GM12878 (cell line): Measurements from ENCODE around the gene OVOL1. TPM values are rescaled to one million over a fixed set of nuclear protein-coding genes. Genes with fewer than 3 reads are reported as not detected.
A peak's percentile ranks its signal among the peaks of the same experiment; 100 is the strongest.

Source experiments
- BRCA1 ChIP-seq: IDR thresholded peaks from 2 replicates; pipeline ENCODE4 v1.6.1; 2011; ENCODE audit warnings: low read depth, low read length, improper control_type of control experiment
- CBX3 ChIP-seq: fragments of 200-600 bp; sonication (generic); IDR thresholded peaks from 2 replicates; pipeline ENCODE4 v1.6.1; 2016; ENCODE audit warnings: low read depth, borderline replicate concordance
- CBX5 ChIP-seq: sonication (generic); IDR thresholded peaks from 2 replicates; pipeline ENCODE4 v1.6.1; 2016; ENCODE audit warnings: low read depth, moderate library complexity, mild to moderate bottlenecking, inconsistent platforms
- CREB1 ChIP-seq: IDR thresholded peaks from 2 replicates; pipeline ENCODE4 v1.6.1; 2012; ENCODE audit warnings: low read depth, mild to moderate bottlenecking, inconsistent platforms
- EP300 ChIP-seq, 2 experiments: fragments of 150-350 bp in 1 of 2; IDR thresholded peaks; 2 replicates each; pipeline ENCODE4 v1.6.1; 2011 to 2012; ENCODE audit warnings: low read depth in 2 of 2, low read length in 2 of 2, borderline replicate concordance in 1 of 2, improper control_type of control experiment in 1 of 2, inconsistent platforms in 1 of 2; ENCODE audit not compliant: control insufficient read depth in 1 of 2
- IRF4 ChIP-seq: IDR thresholded peaks from 2 replicates; pipeline ENCODE4 v1.6.1; 2011; ENCODE audit warnings: low read depth, low read length
- JUNB ChIP-seq: IDR thresholded peaks from 2 replicates; pipeline ENCODE4 v1.6.1; 2016; ENCODE audit warnings: antibody characterized with exemption, mild to moderate bottlenecking
- MTA2 ChIP-seq: fragments of 450-650 bp; IDR thresholded peaks from 2 replicates; pipeline ENCODE4 v1.6.1; 2016; ENCODE audit warnings: low read depth, mild to moderate bottlenecking, moderate library complexity
- PBX3 ChIP-seq: IDR thresholded peaks from 2 replicates; pipeline ENCODE4 v1.6.1; 2011; ENCODE audit warnings: mild to moderate bottlenecking, low read depth, low read length, moderate library complexity; ENCODE audit not compliant: insufficient replicate concordance
- POU2F2 ChIP-seq: IDR thresholded peaks from 3 replicates; pipeline ENCODE4 v1.6.1; 2011; ENCODE audit warnings: low read depth, mild to moderate bottlenecking, low read length, borderline replicate concordance
- SKIL ChIP-seq: fragments of 450-650 bp; IDR thresholded peaks from 2 replicates; pipeline ENCODE4 v1.6.1; 2017; ENCODE audit warnings: mild to moderate bottlenecking, low read depth, inconsistent platforms; ENCODE audit not compliant: poor library complexity, severe bottlenecking
- TARDBP ChIP-seq: IDR thresholded peaks from 2 replicates; pipeline ENCODE4 v1.6.1; 2016; ENCODE audit warnings: borderline replicate concordance
- polyA plus RNA-seq, 11 experiments: library from polyadenylated mRNA; depleted of rRNA in 4 of 11; unstranded in 6 of 11; stranded (reverse) in 5 of 11; fragments of >200 nt; fragmentation: Nextera tagmentation in 4 of 11; fragmentation: Illumina TruSeq in 1 of 11; extraction: Ambion mirVana in 4 of 11; extraction: Trizol in 1 of 11; gene quantifications; 1 replicate in 1 of 11; 2 replicates in 10 of 11; pipeline versions ENCODE4 v1.2.1 to v1.2.3, GENCODE V29; 2011 to 2016; ENCODE audit warnings: inconsistent platforms in 2 of 11, missing spikeins in 2 of 11, low read depth in 1 of 11
- total RNA-seq, 4 experiments: library from RNA; depleted of rRNA in 3 of 4; stranded (reverse); fragments of >200 nt in 3 of 4; fragmentation: Illumina TruSeq in 1 of 4; extraction: Trizol in 1 of 4; gene quantifications; 2 replicates each; pipeline versions ENCODE4 v1.2.1 to v1.2.3, GENCODE V29; 2013 to 2021
- TF ChIP-seq, protein P1 (sequence below): fragments of 450-650 bp; IDR thresholded peaks from 2 replicates; pipeline ENCODE4 v1.6.1; 2017; ENCODE audit warnings: mild to moderate bottlenecking, moderate library complexity
- TF ChIP-seq, protein P2 (sequence below): fragments of 450-650 bp; IDR thresholded peaks from 2 replicates; pipeline ENCODE4 v1.6.1; 2018; ENCODE audit warnings: mild to moderate bottlenecking, low read depth, moderate library complexity; ENCODE audit not compliant: partially characterized antibody

Gene OVOL1
- total and polyA plus RNA-seq, 10 of the 15 experiments (the other 5 are each of a cell fraction or from before 2014, with no cell fraction given), result 0.04 to 0.96 (median 0.09) TPM; not detected in 7

DNA sequence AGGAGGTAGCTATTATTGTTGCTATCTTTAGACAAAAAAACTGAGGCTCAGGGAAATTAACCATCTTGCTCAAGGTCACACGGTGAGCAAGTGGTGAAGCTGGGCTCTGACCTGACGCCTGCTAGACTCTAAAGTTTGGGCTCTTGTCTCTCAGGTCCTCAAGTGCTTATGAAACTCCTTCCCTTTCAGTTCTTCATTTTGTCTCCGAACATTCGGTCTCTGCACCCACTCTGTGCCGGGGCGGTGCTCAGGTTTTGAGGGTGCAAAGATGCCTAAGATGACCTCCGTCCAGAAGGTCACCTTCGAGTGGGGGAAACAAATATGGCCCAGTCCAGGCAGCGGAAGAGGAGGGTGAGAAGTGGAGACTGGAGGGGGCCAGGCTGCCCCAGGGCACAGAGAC lies 16.0 kb downstream of the OVOL1 start (continued):
- TF ChIP-seq, protein P1, sequence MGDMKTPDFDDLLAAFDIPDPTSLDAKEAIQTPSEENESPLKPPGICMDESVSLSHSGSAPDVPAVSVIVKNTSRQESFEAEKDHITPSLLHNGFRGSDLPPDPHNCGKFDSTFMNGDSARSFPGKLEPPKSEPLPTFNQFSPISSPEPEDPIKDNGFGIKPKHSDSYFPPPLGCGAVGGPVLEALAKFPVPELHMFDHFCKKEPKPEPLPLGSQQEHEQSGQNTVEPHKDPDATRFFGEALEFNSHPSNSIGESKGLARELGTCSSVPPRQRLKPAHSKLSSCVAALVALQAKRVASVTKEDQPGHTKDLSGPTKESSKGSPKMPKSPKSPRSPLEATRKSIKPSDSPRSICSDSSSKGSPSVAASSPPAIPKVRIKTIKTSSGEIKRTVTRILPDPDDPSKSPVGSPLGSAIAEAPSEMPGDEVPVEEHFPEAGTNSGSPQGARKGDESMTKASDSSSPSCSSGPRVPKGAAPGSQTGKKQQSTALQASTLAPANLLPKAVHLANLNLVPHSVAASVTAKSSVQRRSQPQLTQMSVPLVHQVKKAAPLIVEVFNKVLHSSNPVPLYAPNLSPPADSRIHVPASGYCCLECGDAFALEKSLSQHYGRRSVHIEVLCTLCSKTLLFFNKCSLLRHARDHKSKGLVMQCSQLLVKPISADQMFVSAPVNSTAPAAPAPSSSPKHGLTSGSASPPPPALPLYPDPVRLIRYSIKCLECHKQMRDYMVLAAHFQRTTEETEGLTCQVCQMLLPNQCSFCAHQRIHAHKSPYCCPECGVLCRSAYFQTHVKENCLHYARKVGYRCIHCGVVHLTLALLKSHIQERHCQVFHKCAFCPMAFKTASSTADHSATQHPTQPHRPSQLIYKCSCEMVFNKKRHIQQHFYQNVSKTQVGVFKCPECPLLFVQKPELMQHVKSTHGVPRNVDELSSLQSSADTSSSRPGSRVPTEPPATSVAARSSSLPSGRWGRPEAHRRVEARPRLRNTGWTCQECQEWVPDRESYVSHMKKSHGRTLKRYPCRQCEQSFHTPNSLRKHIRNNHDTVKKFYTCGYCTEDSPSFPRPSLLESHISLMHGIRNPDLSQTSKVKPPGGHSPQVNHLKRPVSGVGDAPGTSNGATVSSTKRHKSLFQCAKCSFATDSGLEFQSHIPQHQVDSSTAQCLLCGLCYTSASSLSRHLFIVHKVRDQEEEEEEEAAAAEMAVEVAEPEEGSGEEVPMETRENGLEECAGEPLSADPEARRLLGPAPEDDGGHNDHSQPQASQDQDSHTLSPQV, result no peak
- TF ChIP-seq CBX5 (no peak), JUNB (no peak), SKIL (peak; percentile 84), EP300 (IDR thresholded peaks at IDR 0.05; ENCODE audit: borderline replicate concordance in 1 of 2, control insufficient read depth in 1 of 2, low read depth in 2 of 2, low read length in 2 of 2) (0 out of 4 replicates have a peak, but pooled peaks of 1 of the 2 experiments have one; percentile 44), CBX3 (no peak), IRF4 (peak; percentile 85), MTA2 (peak; percentile 68), POU2F2 (peak; percentile 38; the same call in 1 of the 3 replicates), CREB1 (no peak), TARDBP (no peak), PBX3 (no peak), BRCA1 (no peak)
- TF ChIP-seq, protein P2, sequence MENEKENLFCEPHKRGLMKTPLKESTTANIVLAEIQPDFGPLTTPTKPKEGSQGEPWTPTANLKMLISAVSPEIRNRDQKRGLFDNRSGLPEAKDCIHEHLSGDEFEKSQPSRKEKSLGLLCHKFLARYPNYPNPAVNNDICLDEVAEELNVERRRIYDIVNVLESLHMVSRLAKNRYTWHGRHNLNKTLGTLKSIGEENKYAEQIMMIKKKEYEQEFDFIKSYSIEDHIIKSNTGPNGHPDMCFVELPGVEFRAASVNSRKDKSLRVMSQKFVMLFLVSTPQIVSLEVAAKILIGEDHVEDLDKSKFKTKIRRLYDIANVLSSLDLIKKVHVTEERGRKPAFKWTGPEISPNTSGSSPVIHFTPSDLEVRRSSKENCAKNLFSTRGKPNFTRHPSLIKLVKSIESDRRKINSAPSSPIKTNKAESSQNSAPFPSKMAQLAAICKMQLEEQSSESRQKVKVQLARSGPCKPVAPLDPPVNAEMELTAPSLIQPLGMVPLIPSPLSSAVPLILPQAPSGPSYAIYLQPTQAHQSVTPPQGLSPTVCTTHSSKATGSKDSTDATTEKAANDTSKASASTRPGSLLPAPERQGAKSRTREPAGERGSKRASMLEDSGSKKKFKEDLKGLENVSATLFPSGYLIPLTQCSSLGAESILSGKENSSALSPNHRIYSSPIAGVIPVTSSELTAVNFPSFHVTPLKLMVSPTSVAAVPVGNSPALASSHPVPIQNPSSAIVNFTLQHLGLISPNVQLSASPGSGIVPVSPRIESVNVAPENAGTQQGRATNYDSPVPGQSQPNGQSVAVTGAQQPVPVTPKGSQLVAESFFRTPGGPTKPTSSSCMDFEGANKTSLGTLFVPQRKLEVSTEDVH, result no peak
- TF ChIP-seq, all 136 proteins: peak for 23
